H1 (cell line): ENCODE data around the gene LDLRAP1. TPM values are rescaled to one million over a fixed set of nuclear protein-coding genes. Genes with fewer than 3 reads are reported as not detected.

Experiments
- CTCF ChIA-PET: fragments of 300-600 bp; sonication (Branson Sonifier 250); formaldehyde crosslinking; loops from one replicate; lab custom pipeline; 2021; ENCODE audit not compliant: partially characterized antibody; lab: Charles Lee
- POLR2A ChIA-PET: fragments of 300-600 bp; sonication (Branson Sonifier 250); formaldehyde crosslinking; loops from one replicate; lab custom pipeline; 2021; ENCODE audit warnings: inconsistent platforms; ENCODE audit not compliant: partially characterized antibody; lab: Charles Lee
- DNase-seq, 2 experiments: peaks; one replicate each; pipeline versions ENCODE4 v3.0.0 to v3.0.0-alpha.2; 2010 to 2022; ENCODE audit warnings: low spot score in 2 of 2, low read depth in 1 of 2, mixed read lengths in 1 of 2
- FAIRE-seq: peaks from 2 replicates; lab custom pipeline; 2011; peaks lifted over from hg19 to GRCh38; lab: Jason Lieb, UNC
- H2AFZ ChIP-seq: 2 replicates; pipeline ENCODE4 v1.8.1; 2012; ENCODE audit warnings: low read length, inconsistent platforms
- H2AK5ac ChIP-seq: 2 replicates; pipeline ENCODE4 v1.6.1; 2013; ENCODE audit warnings: low read depth, low read length
- H2BK120ac ChIP-seq: replicated peaks from 2 replicates; pipeline ENCODE3; 2013; ENCODE audit warnings: low read depth, low read length, inconsistent platforms
- H2BK12ac ChIP-seq: 2 replicates; pipeline ENCODE4 v1.6.1; 2013; ENCODE audit warnings: low read depth, low read length
- H2BK15ac ChIP-seq: 2 replicates; pipeline ENCODE4 v1.6.1; 2013; ENCODE audit warnings: low read length
- H2BK20ac ChIP-seq: 2 replicates; pipeline ENCODE4 v1.6.1; 2013; ENCODE audit warnings: low read length
- H2BK5ac ChIP-seq: 2 replicates; pipeline ENCODE4 v1.6.1; 2013; ENCODE audit warnings: low read depth, low read length
- H3K14ac ChIP-seq: 2 replicates; pipeline ENCODE4 v1.6.1; 2013; ENCODE audit warnings: inconsistent platforms; ENCODE audit not compliant: insufficient read length
- H3K18ac ChIP-seq: 2 replicates; pipeline ENCODE4 v1.6.1; 2013; ENCODE audit warnings: low read length; ENCODE audit errors: extremely low read depth
- H3K23ac ChIP-seq: 2 replicates; pipeline ENCODE4 v1.6.1; 2013; ENCODE audit warnings: inconsistent platforms; ENCODE audit not compliant: insufficient read length
- H3K23me2 ChIP-seq: 2 replicates; pipeline ENCODE4 v1.6.1; 2013; ENCODE audit warnings: low read depth, low read length
- H3K27ac ChIP-seq: 2 replicates; pipeline ENCODE4 v1.6.1; 2011; ENCODE audit warnings: low read depth, low read length, inconsistent platforms
- H3K27me3 ChIP-seq, 4 experiments: replicated peaks in 1 of 4; 1 replicate in 1 of 4; 2 replicates in 3 of 4; pipeline versions ENCODE4 v1.6.1 to v1.8.1; 2011 to 2013; ENCODE audit warnings: low read length in 3 of 4, mild to moderate bottlenecking in 3 of 4, inconsistent platforms in 2 of 4, mixed read lengths in 2 of 4, moderate library complexity in 1 of 4; ENCODE audit not compliant: control insufficient read depth in 3 of 4, insufficient read depth in 3 of 4; ENCODE audit errors: extremely low read depth in 1 of 4
- H3K36me3 ChIP-seq, 4 experiments: 2 replicates each; pipeline versions ENCODE4 v1.6.1 to v1.8.1; 2011 to 2013; ENCODE audit warnings: mild to moderate bottlenecking in 4 of 4, low read length in 3 of 4, moderate library complexity in 2 of 4, control low read depth in 1 of 4, inconsistent platforms in 1 of 4; ENCODE audit not compliant: insufficient read depth in 4 of 4, control insufficient read depth in 2 of 4
- H3K4ac ChIP-seq: replicated peaks from 2 replicates; pipeline ENCODE3; 2013; ENCODE audit warnings: low read length, low read depth, mixed read lengths, inconsistent platforms; ENCODE audit not compliant: insufficient read length
- H3K4me1 ChIP-seq, 4 experiments: replicated peaks in 1 of 4; 1 replicate in 1 of 4; 2 replicates in 3 of 4; pipeline versions ENCODE4 v1.6.1 to v1.8.1; 2011 to 2013; ENCODE audit warnings: low read length in 3 of 4, inconsistent platforms in 2 of 4, mixed read lengths in 1 of 4; ENCODE audit not compliant: insufficient read depth in 4 of 4, control insufficient read depth in 3 of 4
- H3K4me2 ChIP-seq, 2 experiments: 2 replicates each; pipeline versions ENCODE4 v1.6.1 to v1.8.1; 2011 to 2013; ENCODE audit warnings: low read depth in 2 of 2, low read length in 2 of 2, control low read depth in 1 of 2, inconsistent platforms in 1 of 2, mild to moderate bottlenecking in 1 of 2; ENCODE audit not compliant: insufficient read depth in 1 of 2
- H3K4me3 ChIP-seq, 4 experiments: fragments of 200-600, 300-600 bp in 1 of 4; sonication (generic), shearing (Covaris generic), sonication (Bioruptor Twin) in 1 of 4; 2 replicates each; pipeline versions ENCODE4 v1.5.1 to v1.8.1; 2011 to 2016; ENCODE audit warnings: low read length in 4 of 4, low read depth in 3 of 4, control low read depth in 2 of 4, inconsistent platforms in 2 of 4, mild to moderate bottlenecking in 2 of 4, mixed read lengths in 1 of 4, moderate library complexity in 1 of 4; ENCODE audit not compliant: insufficient read depth in 2 of 4; ENCODE audit errors: extremely low read depth in 1 of 4
- H3K56ac ChIP-seq: replicated peaks from 2 replicates; pipeline ENCODE3; 2013; ENCODE audit warnings: low read depth, mild to moderate bottlenecking, mixed read lengths, low read length, inconsistent platforms; ENCODE audit not compliant: insufficient read length
- H3K79me1 ChIP-seq: 2 replicates; pipeline ENCODE4 v1.6.1; 2013; ENCODE audit warnings: low read depth, low read length, control low read depth
- H3K79me2 ChIP-seq, 2 experiments: 2 replicates each; pipeline versions ENCODE4 v1.6.1 to v1.8.1; 2012 to 2013; ENCODE audit warnings: low read length in 2 of 2, mild to moderate bottlenecking in 2 of 2, inconsistent platforms in 1 of 2; ENCODE audit not compliant: insufficient read depth in 2 of 2, control insufficient read depth in 1 of 2
- H3K9ac ChIP-seq, 4 experiments: replicated peaks in 1 of 4; 1 replicate in 1 of 4; 2 replicates in 3 of 4; pipeline versions ENCODE4 v1.6.1 to v1.8.1; 2011 to 2013; ENCODE audit warnings: low read depth in 3 of 4, low read length in 3 of 4, control low read depth in 2 of 4, mild to moderate bottlenecking in 2 of 4, moderate library complexity in 2 of 4, inconsistent platforms in 1 of 4; ENCODE audit errors: extremely low read depth in 1 of 4
- H3K9me3 ChIP-seq, 2 experiments: 2 replicates each; pipeline versions ENCODE4 v1.6.1 to v1.8.1; 2012 to 2013; ENCODE audit warnings: mild to moderate bottlenecking in 2 of 2, moderate library complexity in 2 of 2, control low read depth in 1 of 2, inconsistent platforms in 1 of 2, low read depth in 1 of 2, low read length in 1 of 2, mixed read lengths in 1 of 2; ENCODE audit not compliant: insufficient read depth in 2 of 2
- H4K20me1 ChIP-seq, 2 experiments: replicated peaks in 1 of 2; 2 replicates each; pipeline versions ENCODE3 to v1.8.1; 2011 to 2013; ENCODE audit warnings: inconsistent platforms in 2 of 2, low read length in 2 of 2, mild to moderate bottlenecking in 1 of 2; ENCODE audit not compliant: insufficient read depth in 2 of 2, control insufficient read depth in 1 of 2
- H4K5ac ChIP-seq: 2 replicates; pipeline ENCODE4 v1.6.1; 2013; ENCODE audit warnings: low read length, low read depth, mixed read lengths, inconsistent platforms; ENCODE audit not compliant: insufficient read length
- H4K8ac ChIP-seq: 2 replicates; pipeline ENCODE4 v1.8.0; 2013; ENCODE audit warnings: mild to moderate bottlenecking, moderate library complexity, low read length, inconsistent platforms; ENCODE audit not compliant: insufficient read depth; ENCODE audit errors: extremely low read depth
- H4K91ac ChIP-seq: replicated peaks from 2 replicates; pipeline ENCODE3; 2013; ENCODE audit warnings: low read length, mixed read lengths, inconsistent platforms; ENCODE audit not compliant: insufficient read length
- WGBS, 2 experiments: shearing (Covaris generic) in 1 of 2; methylation state at CpG; one replicate each; pipeline versions ENCODE4 v1.1.6 to v1.1.7; 2013 to 2015; ENCODE audit warnings: low lambda C conversion rate in 2 of 2, mixed read lengths in 2 of 2, inconsistent platforms in 1 of 2, low coverage in 1 of 2, missing lambda C conversion rate in 1 of 2; ENCODE audit not compliant: insufficient replicate concordance in 2 of 2, insufficient coverage in 1 of 2, insufficient read length in 1 of 2; ENCODE audit errors: extremely low coverage in 1 of 2, missing lambda C conversion rate in 1 of 2; 5-methylcytosine and 5-hydroxymethylcytosine counted together
- polyA plus RNA-seq, 7 experiments: library from polyadenylated mRNA; depleted of rRNA in 3 of 7; stranded (reverse) in 5 of 7; unstranded in 2 of 7; fragments of >200 nt in 5 of 7; fragments of 200-250 nt in 2 of 7; gene quantifications; 1 replicate in 5 of 7; 2 replicates in 1 of 7; 4 replicates in 1 of 7; pipeline versions ENCODE4 v1.2.1 to v1.2.3, GENCODE V29; 2011 to 2013; ENCODE audit warnings: missing spikeins in 2 of 7, mixed read lengths in 2 of 7
- total RNA-seq: library from RNA; stranded (reverse); fragmentation: NEBNext Ultra II Directional; extraction: Animal tissue kit (Norgen Biotek cat#: 25700); gene quantifications from 2 replicates; pipeline ENCODE4 v1.2.1, GENCODE V29; 2021

The LDLRAP1 gene
- total and polyA plus RNA-seq, 2 of the 8 experiments (the other 6 are each of a cell fraction or from before 2014, with no cell fraction given) = 12.8 to 13.2 TPM

DNA sequence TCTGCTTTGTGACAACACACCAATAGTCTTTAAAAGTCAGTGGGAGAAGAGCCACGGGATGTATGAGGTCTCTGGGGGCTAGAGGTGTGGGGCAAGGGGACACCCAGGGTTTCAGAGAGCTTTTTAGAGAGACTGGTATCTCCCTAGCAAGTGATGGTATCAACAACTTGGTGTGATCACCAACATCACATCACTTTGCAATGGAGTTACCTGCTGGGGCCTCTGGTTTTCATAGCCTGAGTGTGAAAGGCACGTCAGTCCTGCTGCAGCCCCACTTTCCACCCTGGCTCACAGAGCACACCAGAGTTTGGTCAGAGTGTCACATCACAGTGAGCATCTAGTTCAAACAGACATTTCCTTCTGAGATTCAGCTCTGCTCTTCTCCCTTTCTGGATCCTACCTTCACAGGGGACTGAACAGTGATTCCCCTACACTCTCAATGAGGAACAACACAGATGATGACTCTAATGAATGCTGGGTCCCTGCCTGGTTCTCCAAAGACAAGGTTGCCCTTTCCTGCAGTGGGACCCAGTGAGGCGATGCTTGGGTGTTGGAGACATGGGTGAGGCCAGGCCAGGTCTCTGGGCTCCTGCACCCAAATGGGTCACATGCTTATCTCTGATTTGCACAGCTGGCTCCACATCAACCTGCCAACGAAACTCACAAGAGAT, 71.2 kb downstream of the LDLRAP1 start:
- WGBS, 2 experiments = 78% methylated on average over 4 of the region's 4 CpGs; no CpG with 5 or more reads in 1 of the 2 experiments
- no peak overlapping the region for H3K4me3 ChIP-seq
- no peaks in the 10 kb centered on the region for H3K79me2 ChIP-seq
- no peak overlapping the region for H3K9ac ChIP-seq
- H3K79me1 ChIP-seq = no peaks in the 10 kb centered on the region
- H3K56ac ChIP-seq = no peak overlapping the region
- FAIRE-seq = no peak
- no peaks in the 10 kb centered on the region for H3K9me3 ChIP-seq
- no peak overlapping the region for H2BK20ac ChIP-seq
- H2AK5ac ChIP-seq = no peak overlapping the region
- ChIA-PET CTCF (interaction anchor here (0.6 to 2.1 kb wide), 7 partner anchors 42 to 571 kb away, joined by 3 to 9 read pairs (median 3); no protein-coding TSS in a partner anchor), POLR2A (no interaction called here)
- H3K23me2 ChIP-seq = peaks cover 11% of the 10 kb centered on the region; the same call in 1 of the 2 replicates
- peaks cover 0 to 2% of the 10 kb centered on the region in 2 experiments for H4K20me1 ChIP-seq
- no peak overlapping the region for H3K18ac ChIP-seq
- H4K91ac ChIP-seq = no peak overlapping the region
- H4K5ac ChIP-seq = no peak overlapping the region
- DNase-seq = peak in 1 of 2 experiments; percentile 22
- H3K4me2 ChIP-seq = no peak overlapping the region; a peak in 1 of 4 replicates
- H3K4ac ChIP-seq = no peak overlapping the region
- H2BK15ac ChIP-seq = no peak overlapping the region
- H4K8ac ChIP-seq = no peak overlapping the region
- H2AFZ ChIP-seq = no peak overlapping the region
- no peak overlapping the region for H3K23ac ChIP-seq
- peaks cover 9 to 29% (median 17%) of the 10 kb centered on the region in 4 experiments for H3K27me3 ChIP-seq
- H2BK12ac ChIP-seq = no peak overlapping the region
- H2BK5ac ChIP-seq = no peak overlapping the region
- no peaks in the 10 kb centered on the region for H3K36me3 ChIP-seq
- H2BK120ac ChIP-seq = no peak overlapping the region
- peaks cover 0 to 24% (median 6%) of the 10 kb centered on the region in 4 experiments; a peak in 6 of 7 replicates for H3K4me1 ChIP-seq
- H3K27ac ChIP-seq = no peak overlapping the region
- no peak overlapping the region for H3K14ac ChIP-seq
